ENCODE measurements around the gene TXN.
A peak's percentile ranks its signal among the peaks of the same experiment; 100 is the strongest.

The TXN gene

GRCh38 chr9:110241260-110241857 is 14.9 kb downstream of the TXN start:
- Histone ChIP-seq H3K36me3 (ENCODE audit: low read depth) (peaks cover 34% of the 10 kb centered on the region), H3K9me3 (ENCODE audit: severe bottlenecking) (no peaks in the 10 kb centered on the region), H3K4me3 (ENCODE audit: severe bottlenecking) (no peak overlapping the region), H3K27ac (ENCODE audit: poor library complexity, severe bottlenecking) (peak overlapping the region; percentile 39), H3K27me3 (ENCODE audit: insufficient read depth, poor library complexity, severe bottlenecking) (no peaks in the 10 kb centered on the region), H3K4me1 (ENCODE audit: insufficient read depth, poor library complexity, severe bottlenecking) (peaks cover 8% of the 10 kb centered on the region)
- TF ChIP-seq CTCF (IDR thresholded peaks at IDR 0.05; ENCODE audit: poor library complexity, severe bottlenecking) = no peak
- peak; percentile 54 for ATAC-seq (ENCODE audit: low read depth)
- DNase-seq (ENCODE audit: low spot score) = no peak

GRCh38 chr9:110240198-110240597 is 16.1 kb downstream of the TXN start:
- DNase-seq (ENCODE audit: low spot score) (no peak), ATAC-seq (ENCODE audit: low read depth) (no peak)
- no peaks in the 10 kb centered on the region for H3K9me3 ChIP-seq (ENCODE audit: severe bottlenecking)
- H3K4me3 ChIP-seq (ENCODE audit: severe bottlenecking) = no peak overlapping the region
- TF ChIP-seq CTCF (IDR thresholded peaks at IDR 0.05; ENCODE audit: poor library complexity, severe bottlenecking) = no peak
- no peak overlapping the region for H3K27ac ChIP-seq (ENCODE audit: poor library complexity, severe bottlenecking)
- peaks cover 26% of the 10 kb centered on the region for H3K36me3 ChIP-seq (ENCODE audit: low read depth)
- H3K27me3 ChIP-seq (ENCODE audit: insufficient read depth, poor library complexity, severe bottlenecking) = no peaks in the 10 kb centered on the region
- H3K4me1 ChIP-seq (ENCODE audit: insufficient read depth, poor library complexity, severe bottlenecking) = peaks cover 8% of the 10 kb centered on the region

GRCh38 chr9:110228321-110228720 is 28.0 kb downstream of the TXN start:
- H3K27me3 ChIP-seq (ENCODE audit: insufficient read depth, poor library complexity, severe bottlenecking) = no peaks in the 10 kb centered on the region
- H3K36me3 ChIP-seq (ENCODE audit: low read depth) = no peaks in the 10 kb centered on the region
- no peaks in the 10 kb centered on the region for H3K9me3 ChIP-seq (ENCODE audit: severe bottlenecking)
- H3K4me3 ChIP-seq (ENCODE audit: severe bottlenecking) = no peak overlapping the region
- TF ChIP-seq CTCF (IDR thresholded peaks at IDR 0.05; ENCODE audit: poor library complexity, severe bottlenecking) = no peak
- ATAC-seq (ENCODE audit: low read depth) (no peak), DNase-seq (ENCODE audit: low spot score) (no peak)
- no peaks in the 10 kb centered on the region for H3K4me1 ChIP-seq (ENCODE audit: insufficient read depth, poor library complexity, severe bottlenecking)
- no peak overlapping the region for H3K27ac ChIP-seq (ENCODE audit: poor library complexity, severe bottlenecking)

- Histone ChIP-seq H3K27me3 (ENCODE audit: insufficient read depth, poor library complexity, severe bottlenecking) (no peaks in the 10 kb centered on the region), H3K27ac (ENCODE audit: poor library complexity, severe bottlenecking) (no peak overlapping the region), H3K36me3 (ENCODE audit: low read depth) (no peaks in the 10 kb centered on the region), H3K4me3 (ENCODE audit: severe bottlenecking) (no peak overlapping the region), H3K4me1 (ENCODE audit: insufficient read depth, poor library complexity, severe bottlenecking) (no peaks in the 10 kb centered on the region), H3K9me3 (ENCODE audit: severe bottlenecking) (no peaks in the 10 kb centered on the region)
- DNase-seq (ENCODE audit: low spot score) (no peak), ATAC-seq (ENCODE audit: low read depth) (no peak)
- TF ChIP-seq CTCF (IDR thresholded peaks at IDR 0.05; ENCODE audit: poor library complexity, severe bottlenecking) = no peak
These were observed 31.7 kb downstream of the TXN start for GRCh38 chr9:110224583-110224982.

- Histone ChIP-seq H3K4me1 (ENCODE audit: insufficient read depth, poor library complexity, severe bottlenecking) (no peaks in the 10 kb centered on the region), H3K9me3 (ENCODE audit: severe bottlenecking) (no peaks in the 10 kb centered on the region), H3K27me3 (ENCODE audit: insufficient read depth, poor library complexity, severe bottlenecking) (no peaks in the 10 kb centered on the region), H3K36me3 (ENCODE audit: low read depth) (no peaks in the 10 kb centered on the region), H3K27ac (ENCODE audit: poor library complexity, severe bottlenecking) (no peak overlapping the region), H3K4me3 (ENCODE audit: severe bottlenecking) (no peak overlapping the region)
- TF ChIP-seq CTCF (IDR thresholded peaks at IDR 0.05; ENCODE audit: poor library complexity, severe bottlenecking) = no peak
- DNase-seq (ENCODE audit: low spot score) (no peak), ATAC-seq (ENCODE audit: low read depth) (no peak)
These were observed 35.5 kb downstream of the TXN start for GRCh38 chr9:110220809-110221208.

Measured in RWPE2 (cell line).